ENCODE data around the gene NQO1. TPM values are rescaled to one million over a fixed set of nuclear protein-coding genes. Genes with fewer than 3 reads are reported as not detected.
A peak's percentile ranks its signal among the peaks of the same experiment; 100 is the strongest.

NQO1 gene
- total RNA-seq (2021), result 837 and 853 TPM in 2 replicates
- Bru-seq, nascent RNA, result percentile 95 among the genes with signal in this experiment
- BruChase-seq, experiment 1, labeled RNA remaining after a 2-hour chase, result percentile 90 among the genes with signal in this experiment
- percentile 96 among the genes with signal in this experiment for BruChase-seq, experiment 2, labeled RNA remaining after a 6-hour chase
- long read RNA-seq, transcript NQO1-201 (6 exons, 2,912 nt), result major isoform, 822 of 1,041 reads
- long read RNA-seq, transcript NQO1-203 (5 exons, 2,527 nt), result minor isoform, 26 of 1,041 reads
- long read RNA-seq, transcript NQO1-202 (5 exons, 1,105 nt), result minor isoform, 84 of 1,041 reads
- long read RNA-seq, partial matches to known transcripts, result 30 of 1,041 reads
- long read RNA-seq, other reads (novel, unspliced or antisense), result 77 of 1,041 reads

DNA sequence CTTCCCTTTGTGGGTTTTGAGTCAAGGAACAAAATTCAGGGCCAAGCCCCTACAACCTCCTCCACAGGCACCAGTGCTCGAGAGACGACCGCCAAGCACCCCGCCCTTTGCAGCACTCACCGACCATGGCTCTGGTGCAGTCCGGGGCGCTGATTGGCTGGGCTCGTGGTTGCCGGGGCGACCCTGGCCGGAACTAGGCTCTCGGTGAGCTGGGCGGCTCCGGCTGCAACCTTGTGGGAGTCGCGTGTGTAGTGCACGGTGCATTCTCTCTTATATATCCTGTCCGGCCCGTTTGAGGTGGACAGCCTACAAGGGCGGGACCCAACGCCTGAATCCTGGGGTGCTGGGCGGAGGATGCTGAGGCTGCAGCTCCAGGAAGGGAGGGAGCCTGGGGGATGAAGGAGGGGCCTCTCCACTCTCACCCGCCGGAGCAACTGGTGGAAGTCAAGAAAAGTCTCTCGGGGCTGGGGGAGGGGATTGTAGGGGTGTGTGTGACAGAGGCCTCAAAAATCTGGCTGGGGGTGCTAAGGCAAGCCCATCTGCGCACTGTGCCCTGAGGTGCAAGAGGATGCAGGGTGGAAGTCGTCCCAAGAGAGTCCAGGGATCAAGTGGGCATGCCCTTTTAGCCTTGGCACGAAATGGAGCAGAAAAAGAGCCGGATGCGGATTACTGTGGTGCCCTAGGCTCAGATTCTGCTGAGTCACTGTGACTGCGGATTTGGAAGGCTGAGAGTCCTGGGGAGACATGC is at the start of gene NQO1:
Gene NQO1 (minus strand): TSS at position 248 of the 748 bp plus-strand sequence. CDS start 121 bp downstream, at position 127.
- BruUV-seq (replicated peaks), result no TSS peak
- CTCF ChIA-PET, result interaction anchor here (0.5 to 0.6 kb wide), 2 partner anchors 23 to 650 kb away, joined by 5 to 12 read pairs; no protein-coding TSS in a partner anchor
- Histone ChIP-seq H3K4me3 (peak within 1 kb of the TSS; percentile 99), H3K4me1 (replicated peaks; ENCODE audit: insufficient read depth) (peaks cover 48% of the 10 kb centered on the region), H2AFZ (peak within 1 kb of the TSS; percentile 60), H4K20me1 (ENCODE audit: insufficient read depth) (peaks cover 39% of the 10 kb centered on the region), H3K27ac (peak within 1 kb of the TSS; percentile 100), H3K9me3 (ENCODE audit: insufficient read depth, low read depth) (no peaks in the 10 kb centered on the region), H3K27me3 (ENCODE audit: insufficient read depth, low read depth) (no peaks in the 10 kb centered on the region), H3K79me2 (ENCODE audit: low read depth) (peaks cover 90% of the 10 kb centered on the region), H3K36me3 (ENCODE audit: low read depth) (peaks cover 44% of the 10 kb centered on the region), H3F3A (ENCODE audit: insufficient read depth, low read depth) (peaks cover 60% of the 10 kb centered on the region), H3K4me2 (peak within 1 kb of the TSS; percentile 97), H3K9me2 (ENCODE audit: insufficient read depth) (no peaks in the 10 kb centered on the region)
- TF ChIP-seq EZH2 (IDR thresholded peaks at IDR 0.05; ENCODE audit: low read depth), result no peak
- TF ChIP-seq, protein P1, sequence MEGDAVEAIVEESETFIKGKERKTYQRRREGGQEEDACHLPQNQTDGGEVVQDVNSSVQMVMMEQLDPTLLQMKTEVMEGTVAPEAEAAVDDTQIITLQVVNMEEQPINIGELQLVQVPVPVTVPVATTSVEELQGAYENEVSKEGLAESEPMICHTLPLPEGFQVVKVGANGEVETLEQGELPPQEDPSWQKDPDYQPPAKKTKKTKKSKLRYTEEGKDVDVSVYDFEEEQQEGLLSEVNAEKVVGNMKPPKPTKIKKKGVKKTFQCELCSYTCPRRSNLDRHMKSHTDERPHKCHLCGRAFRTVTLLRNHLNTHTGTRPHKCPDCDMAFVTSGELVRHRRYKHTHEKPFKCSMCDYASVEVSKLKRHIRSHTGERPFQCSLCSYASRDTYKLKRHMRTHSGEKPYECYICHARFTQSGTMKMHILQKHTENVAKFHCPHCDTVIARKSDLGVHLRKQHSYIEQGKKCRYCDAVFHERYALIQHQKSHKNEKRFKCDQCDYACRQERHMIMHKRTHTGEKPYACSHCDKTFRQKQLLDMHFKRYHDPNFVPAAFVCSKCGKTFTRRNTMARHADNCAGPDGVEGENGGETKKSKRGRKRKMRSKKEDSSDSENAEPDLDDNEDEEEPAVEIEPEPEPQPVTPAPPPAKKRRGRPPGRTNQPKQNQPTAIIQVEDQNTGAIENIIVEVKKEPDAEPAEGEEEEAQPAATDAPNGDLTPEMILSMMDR (conservative IDR thresholded peaks at IDR 0.05), result no peak
- intact Hi-C loops (cut with micrococcal nuclease; ENCODE audit: unreplicated experiment), result loop anchor here (1.0 to 2.0 kb wide), 2 partner anchors 28 to 36 kb away; partner anchors contain the start of genes NOB1 and WWP2
- POLR2A ChIA-PET (ENCODE audit: unreplicated experiment), result interaction anchor here (0.5 to 1.1 kb wide), 11 partner anchors 8 to 1275 kb away, joined by 3 to 15 read pairs (median 3); partner anchors contain the start of gene NOB1
- peak; percentile 98 to 99 for DNase-seq

GRCh38 chr16:69775563-69775962 is 49.2 kb upstream of the NQO1 start:
- H3K9me3 ChIP-seq (ENCODE audit: insufficient read depth, low read depth), result no peaks in the 10 kb centered on the region
- H2AFZ ChIP-seq, result no peak overlapping the region
- no peaks in the 10 kb centered on the region for H3K9me2 ChIP-seq (ENCODE audit: insufficient read depth)
- intact Hi-C loops (cut with micrococcal nuclease; ENCODE audit: unreplicated experiment), result no loop called here
- no peak overlapping the region for H3K27ac ChIP-seq
- 0 out of 2 replicates have a peak, but pooled peaks cover 14% of the 10 kb centered on the region for H3K4me1 ChIP-seq (replicated peaks; ENCODE audit: insufficient read depth)
- DNase-seq, result no peak
- H3K4me2 ChIP-seq, result no peak overlapping the region
- H3K36me3 ChIP-seq (ENCODE audit: low read depth), result peaks cover 10% of the 10 kb centered on the region
- H4K20me1 ChIP-seq (ENCODE audit: insufficient read depth), result peaks cover 3% of the 10 kb centered on the region; the same call in 1 of the 2 replicates
- no peak overlapping the region for H3K4me3 ChIP-seq
- POLR2A ChIA-PET (ENCODE audit: unreplicated experiment), result interaction anchor here (0.6 kb wide), 1 partner anchor 8 kb away, joined by 8 read pairs; no protein-coding TSS in a partner anchor
- no peak for TF ChIP-seq EZH2 (IDR thresholded peaks at IDR 0.05; ENCODE audit: low read depth)
- TF ChIP-seq, protein P1 (conservative IDR thresholded peaks at IDR 0.05), result no peak
- H3F3A ChIP-seq (ENCODE audit: insufficient read depth, low read depth), result no peaks in the 10 kb centered on the region
- CTCF ChIA-PET, result no interaction called here
- H3K27me3 ChIP-seq (ENCODE audit: insufficient read depth, low read depth), result no peaks in the 10 kb centered on the region
- BruUV-seq (replicated peaks), result no TSS peak
- H3K79me2 ChIP-seq (ENCODE audit: low read depth), result peaks cover 56% of the 10 kb centered on the region

- Histone ChIP-seq H3F3A (ENCODE audit: insufficient read depth, low read depth) (no peaks in the 10 kb centered on the region), H3K9me2 (ENCODE audit: insufficient read depth) (no peaks in the 10 kb centered on the region), H3K9me3 (ENCODE audit: insufficient read depth, low read depth) (no peaks in the 10 kb centered on the region), H3K4me1 (replicated peaks; ENCODE audit: insufficient read depth) (0 out of 2 replicates have a peak, but pooled peaks cover 14% of the 10 kb centered on the region), H4K20me1 (ENCODE audit: insufficient read depth) (peaks cover 7% of the 10 kb centered on the region), H3K27ac (no peak overlapping the region), H3K36me3 (ENCODE audit: low read depth) (peaks cover 10% of the 10 kb centered on the region), H3K4me3 (no peak overlapping the region), H3K27me3 (ENCODE audit: insufficient read depth, low read depth) (no peaks in the 10 kb centered on the region), H2AFZ (no peak overlapping the region), H3K4me2 (no peak overlapping the region), H3K79me2 (ENCODE audit: low read depth) (peaks cover 77% of the 10 kb centered on the region)
- TF ChIP-seq, protein P1 (conservative IDR thresholded peaks at IDR 0.05), result no peak
- no peak for TF ChIP-seq EZH2 (IDR thresholded peaks at IDR 0.05; ENCODE audit: low read depth)
- no TSS peak for BruUV-seq (replicated peaks)
- ChIA-PET CTCF (interaction anchor here (0.6 kb wide), 1 partner anchor 650 kb away, joined by 8 read pairs; no protein-coding TSS in a partner anchor), POLR2A (ENCODE audit: unreplicated experiment) (no interaction called here)
- DNase-seq, result peak in 1 of 2 experiments; percentile 8
- intact Hi-C loops (cut with micrococcal nuclease; ENCODE audit: unreplicated experiment), result no loop called here
These were observed 47.0 kb upstream of the NQO1 start for GRCh38 chr16:69773260-69773947.
